IPS DF 6.9 (cell line): ENCODE results near the gene STK32A.

Experiments
- DNase-seq: peaks from one replicate; pipeline ENCODE4 v3.0.0-alpha.2; 2013; ENCODE audit warnings: low read depth, low spot score
- H3K27ac ChIP-seq: one replicate; pipeline ENCODE4 v1.5.1; 2013; ENCODE audit warnings: low read length, control low read depth
- H3K27me3 ChIP-seq: 2 replicates; pipeline ENCODE4 v1.6.1; 2013; ENCODE audit warnings: mild to moderate bottlenecking, low read length; ENCODE audit not compliant: control insufficient read depth, insufficient read depth
- H3K36me3 ChIP-seq: 2 replicates; pipeline ENCODE4 v1.6.1; 2013; ENCODE audit warnings: low read length; ENCODE audit not compliant: control insufficient read depth, insufficient read depth
- H3K4me1 ChIP-seq: 2 replicates; pipeline ENCODE4 v1.6.1; 2013; ENCODE audit warnings: low read length; ENCODE audit not compliant: control insufficient read depth, insufficient read depth
- H3K4me3 ChIP-seq: 2 replicates; pipeline ENCODE4 v1.5.1; 2013; ENCODE audit warnings: mild to moderate bottlenecking, low read length
- H3K9me3 ChIP-seq: 2 replicates; pipeline ENCODE4 v1.6.1; 2013; ENCODE audit warnings: low read length, inconsistent platforms; ENCODE audit not compliant: control insufficient read depth, insufficient read depth
- WGBS: extraction: QIAGEN DNeasy Blood & Tissue Kit; methylation state at CpG from one replicate; pipeline ENCODE4 v1.1.7; 2013; ENCODE audit warnings: mixed read lengths, missing lambda C conversion rate; ENCODE audit not compliant: insufficient read length, insufficient coverage; 5-methylcytosine and 5-hydroxymethylcytosine counted together

Gene STK32A

DNA sequence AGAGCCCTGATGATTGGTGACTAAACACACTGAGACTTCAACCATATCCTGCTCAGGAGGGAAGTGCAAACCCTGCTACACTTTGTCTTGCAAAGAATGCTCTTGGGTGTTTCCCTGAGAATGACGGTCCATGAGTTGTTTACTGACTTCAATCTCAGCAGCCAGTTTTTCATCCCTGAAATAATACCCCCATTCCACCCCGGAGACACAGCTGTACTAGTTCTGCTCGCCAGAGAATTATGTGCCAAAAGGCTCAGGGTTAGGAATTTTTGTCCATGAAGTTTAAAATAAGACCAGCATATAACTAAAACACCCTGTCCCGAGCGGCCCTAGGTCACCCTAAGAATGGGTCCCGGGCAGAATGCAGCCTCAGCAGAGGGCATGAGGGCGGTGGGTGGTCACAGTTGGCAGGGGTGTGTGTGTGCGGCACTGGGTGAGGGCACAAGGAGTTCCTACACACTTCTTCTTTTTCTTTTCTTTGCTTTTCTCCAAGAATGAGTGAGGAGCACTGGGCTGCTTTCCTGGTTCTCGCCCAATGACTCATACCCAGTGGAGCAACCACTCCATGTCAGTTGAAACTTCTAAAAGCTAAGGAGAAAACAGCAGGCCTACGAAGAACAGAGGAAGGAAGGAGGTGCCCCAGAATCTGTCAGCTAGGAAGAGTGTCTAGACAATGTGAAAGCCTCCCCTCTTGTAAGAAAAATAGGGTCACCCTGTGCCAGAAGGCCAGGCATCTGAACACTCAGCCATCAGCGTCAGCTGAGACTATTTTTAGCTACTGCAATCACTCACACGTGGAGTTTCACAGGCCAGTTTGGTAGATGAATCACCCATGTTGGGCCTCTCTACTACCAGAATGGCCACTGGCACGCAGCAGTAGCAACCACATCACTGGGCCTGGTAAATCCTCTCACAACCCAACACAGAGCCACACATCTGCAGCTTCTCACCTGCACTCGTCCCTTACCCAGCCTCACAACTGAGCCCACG lies 169.1 kb downstream of the STK32A start:
- no CpG with 5 or more reads among the region's 15 CpGs for WGBS
- Histone ChIP-seq H3K4me3 (no peak overlapping the region), H3K27ac (no peak overlapping the region), H3K36me3 (peaks cover 40% of the 10 kb centered on the region), H3K4me1 (no peaks in the 10 kb centered on the region; the same call in 1 of the 2 replicates), H3K9me3 (no peaks in the 10 kb centered on the region), H3K27me3 (no peaks in the 10 kb centered on the region)
- no peak for DNase-seq

DNA sequence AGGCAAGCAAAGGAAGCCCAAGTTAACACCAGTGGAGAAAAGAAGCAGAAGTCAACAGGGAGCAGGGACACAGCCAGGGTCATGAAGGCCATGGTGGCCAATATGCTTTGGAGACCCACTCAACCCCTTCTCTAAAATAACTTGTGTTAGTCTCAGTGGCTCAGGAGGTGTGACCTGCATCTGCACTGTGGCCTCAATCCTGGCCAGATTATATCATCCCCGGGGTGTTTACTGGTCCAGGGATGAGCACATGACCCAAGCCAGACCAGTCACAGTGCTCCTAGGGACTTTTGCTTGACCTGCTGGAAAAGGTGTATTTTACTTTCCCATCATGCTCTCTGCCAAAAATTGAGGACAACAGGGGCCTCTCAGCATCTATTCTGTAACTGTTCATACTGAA lies 169.9 kb downstream of the STK32A start:
- H3K4me1 ChIP-seq = no peaks in the 10 kb centered on the region; the same call in 1 of the 2 replicates
- peaks cover 42% of the 10 kb centered on the region; the same call in 1 of the 2 replicates for H3K36me3 ChIP-seq
- WGBS = no CpG with 5 or more reads among the region's 1 CpG
- no peaks in the 10 kb centered on the region for H3K9me3 ChIP-seq
- H3K4me3 ChIP-seq = no peak overlapping the region
- H3K27ac ChIP-seq = no peak overlapping the region
- no peaks in the 10 kb centered on the region for H3K27me3 ChIP-seq
- no peak for DNase-seq

- DNase-seq = no peak
- H3K36me3 ChIP-seq = peaks cover 47% of the 10 kb centered on the region
These were observed 171.8 kb downstream of the STK32A start for GRCh38 chr5:147406636-147407035.

DNA sequence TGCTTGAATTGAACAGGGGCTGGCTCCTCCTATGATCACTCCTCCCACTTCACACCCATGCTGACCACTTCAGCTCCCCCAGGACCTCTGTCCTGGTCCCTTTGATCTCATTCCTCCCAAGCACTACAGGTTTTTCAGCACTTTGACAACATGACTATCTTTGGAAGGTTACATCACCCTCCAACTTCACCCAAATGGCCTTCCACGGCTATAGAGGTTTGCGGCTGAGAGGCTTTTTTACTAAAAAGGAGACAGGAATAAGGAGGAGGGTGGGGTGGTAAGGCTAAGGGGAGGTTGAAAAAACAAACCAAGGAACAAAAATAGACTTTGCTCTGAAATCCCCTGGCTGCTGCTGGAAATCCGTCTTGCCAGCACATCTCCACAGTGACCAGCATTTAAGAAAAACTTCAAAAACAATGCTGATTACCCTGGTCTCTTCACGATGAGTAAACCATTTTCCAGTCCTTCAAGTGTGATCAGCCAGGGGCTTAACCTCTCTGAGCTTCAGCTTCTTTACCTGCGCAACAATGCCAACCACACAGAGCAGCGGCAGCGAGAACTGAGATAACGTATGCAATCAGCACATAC lies 172.4 kb downstream of the STK32A start:
- Histone ChIP-seq H3K36me3 (peaks cover 49% of the 10 kb centered on the region), H3K4me3 (no peak overlapping the region), H3K4me1 (no peaks in the 10 kb centered on the region; the same call in 1 of the 2 replicates), H3K27ac (no peak overlapping the region), H3K9me3 (no peaks in the 10 kb centered on the region), H3K27me3 (no peaks in the 10 kb centered on the region)
- WGBS = no CpG with 5 or more reads among the region's 8 CpGs
- DNase-seq = no peak

More at GRCh38 chr5:147406636-147407035, 171.8 kb downstream of the STK32A start:
- Histone ChIP-seq H3K4me1 (no peaks in the 10 kb centered on the region; the same call in 1 of the 2 replicates), H3K4me3 (no peak overlapping the region), H3K9me3 (no peaks in the 10 kb centered on the region), H3K27me3 (no peaks in the 10 kb centered on the region), H3K27ac (no peak overlapping the region)
- WGBS = no CpG with 5 or more reads among the region's 1 CpG

- H3K9me3 ChIP-seq = no peaks in the 10 kb centered on the region
- no peaks in the 10 kb centered on the region for H3K27me3 ChIP-seq
- no peak overlapping the region for H3K27ac ChIP-seq
- H3K4me3 ChIP-seq = no peak overlapping the region
- no CpG with 5 or more reads among the region's 2 CpGs for whole genome bisulfite sequencing
- H3K36me3 ChIP-seq = peaks cover 56% of the 10 kb centered on the region
- no peak for DNase-seq
- no peaks in the 10 kb centered on the region for H3K4me1 ChIP-seq
These were observed 174.2 kb downstream of the STK32A start for GRCh38 chr5:147408980-147409379.

DNA sequence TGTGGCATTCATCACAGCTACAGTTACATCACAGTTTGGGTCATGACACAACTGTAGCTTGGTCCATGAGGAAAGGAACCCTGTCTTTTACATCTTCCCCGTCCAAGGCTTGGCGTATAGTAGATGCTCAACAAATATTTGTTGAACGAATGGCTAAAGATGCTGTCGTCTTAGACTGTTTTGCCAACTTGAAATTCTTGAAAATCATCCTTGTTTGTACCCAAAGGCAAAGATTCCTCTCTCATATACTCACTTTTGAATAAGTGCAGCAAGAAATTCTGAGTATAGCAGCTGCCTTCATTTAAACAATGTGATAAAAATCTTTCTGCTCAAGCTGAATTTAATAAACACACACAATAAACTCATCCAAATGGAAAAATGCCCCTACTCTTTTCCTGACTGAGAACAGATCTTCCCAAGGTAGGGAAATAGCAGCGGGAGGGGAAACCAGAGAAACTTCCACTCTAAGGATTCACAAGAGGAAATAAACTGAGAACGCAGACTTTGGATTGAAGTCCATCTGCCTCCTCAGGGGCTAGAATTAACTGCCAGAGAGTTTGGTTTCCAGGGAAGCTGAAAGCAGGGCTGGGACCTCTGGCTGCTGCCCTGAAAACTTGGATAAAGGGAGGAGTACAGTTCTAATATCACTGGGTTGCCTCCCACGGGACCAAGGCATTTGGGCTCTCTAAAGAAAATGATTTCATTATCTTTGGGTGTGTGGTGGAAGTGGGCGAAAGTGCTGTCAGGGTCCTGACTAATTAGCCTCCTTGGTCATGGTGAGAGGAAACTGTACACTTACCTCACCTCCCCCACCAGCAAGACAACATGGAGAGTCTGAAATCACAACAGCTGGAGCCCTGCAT lies 175.9 kb downstream of the STK32A start:
- Histone ChIP-seq H3K27me3 (no peaks in the 10 kb centered on the region), H3K27ac (no peak overlapping the region), H3K4me3 (no peak overlapping the region), H3K4me1 (no peaks in the 10 kb centered on the region), H3K36me3 (peaks cover 60% of the 10 kb centered on the region), H3K9me3 (no peaks in the 10 kb centered on the region)
- WGBS = no CpG with 5 or more reads among the region's 8 CpGs
- no peak for DNase-seq

DNA sequence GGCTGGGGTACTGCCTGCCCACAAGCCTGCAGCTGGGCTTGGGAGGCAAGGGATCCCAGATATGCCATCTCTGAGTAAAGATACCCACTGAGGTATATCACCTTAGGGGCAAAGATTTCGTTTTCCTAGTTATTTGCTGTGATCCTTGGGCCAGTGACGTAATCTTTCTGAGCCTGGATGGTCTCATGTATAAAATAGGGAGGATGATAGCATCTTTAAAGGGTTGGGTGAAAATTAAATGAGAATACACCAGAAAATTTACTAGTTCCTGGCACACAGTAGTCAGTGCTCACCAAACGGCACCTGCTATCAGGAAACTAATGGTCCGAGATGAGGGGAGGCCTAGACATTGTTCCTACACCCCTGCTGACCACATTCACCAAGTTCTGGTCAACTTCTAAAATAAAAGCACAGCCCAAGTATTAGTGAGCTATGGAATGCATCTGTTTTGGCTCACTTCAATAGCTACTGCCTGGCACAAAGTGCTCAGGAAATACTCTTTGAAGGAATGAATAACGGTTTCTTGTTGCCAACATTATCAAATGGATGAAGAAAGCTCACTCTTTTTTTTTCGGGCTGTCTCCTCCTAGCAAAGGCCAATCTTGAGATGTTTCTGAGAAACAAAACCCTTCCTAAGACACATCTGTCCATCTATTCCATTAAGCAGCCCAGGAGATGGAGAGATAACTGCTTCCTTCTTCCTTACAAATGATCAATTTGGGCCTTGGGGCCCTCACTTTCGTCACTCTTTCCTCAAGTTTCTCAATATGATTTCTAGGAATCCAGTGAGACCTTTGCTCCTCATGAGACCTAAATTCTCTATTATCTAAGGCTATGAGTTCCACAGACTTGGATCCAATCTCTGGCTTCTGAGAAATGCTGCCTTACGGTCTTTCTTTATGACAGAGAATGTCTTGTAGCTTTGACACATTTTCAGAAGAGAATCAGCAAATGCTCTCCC lies 176.8 kb downstream of the STK32A start:
- H3K4me1 ChIP-seq = no peaks in the 10 kb centered on the region
- H3K9me3 ChIP-seq = no peaks in the 10 kb centered on the region
- peaks cover 60% of the 10 kb centered on the region for H3K36me3 ChIP-seq
- H3K27ac ChIP-seq = no peak overlapping the region
- WGBS = no CpG with 5 or more reads among the region's 8 CpGs
- no peak for DNase-seq
- H3K4me3 ChIP-seq = no peak overlapping the region
- H3K27me3 ChIP-seq = no peaks in the 10 kb centered on the region

GRCh38 chr5:147412561-147412960 lies 177.7 kb downstream of the STK32A start:
- H3K9me3 ChIP-seq = no peaks in the 10 kb centered on the region
- H3K4me3 ChIP-seq = no peak overlapping the region
- no peaks in the 10 kb centered on the region for H3K4me1 ChIP-seq
- peaks cover 56% of the 10 kb centered on the region for H3K36me3 ChIP-seq
- no peak overlapping the region for H3K27ac ChIP-seq
- no peaks in the 10 kb centered on the region for H3K27me3 ChIP-seq
- no peak for DNase-seq
- no CpG with 5 or more reads among the region's 2 CpGs for WGBS

- WGBS = no CpG with 5 or more reads among the region's 3 CpGs
- Histone ChIP-seq H3K4me1 (no peaks in the 10 kb centered on the region), H3K4me3 (no peak overlapping the region), H3K27ac (no peak overlapping the region), H3K36me3 (peaks cover 60% of the 10 kb centered on the region), H3K27me3 (no peaks in the 10 kb centered on the region), H3K9me3 (no peaks in the 10 kb centered on the region)
- no peak for DNase-seq
These were observed 178.4 kb downstream of the STK32A start for GRCh38 chr5:147413266-147413665.
